ENCODE results near the gene GNB1L.

Gene GNB1L

GRCh38 chr22:19873960-19874306 lies 19.3 kb upstream of the GNB1L start:
- no peaks in the 10 kb centered on the region for H3K4me1 Mint-ChIP-seq
- peak overlapping the region; percentile 71 for H3K27ac Mint-ChIP-seq
- ATAC-seq (no peak), DNase-seq (ENCODE audit: low spot score in 2 of 2) (no peak)
- H3K4me3 Mint-ChIP-seq: no peak overlapping the region
- H3K9me3 Mint-ChIP-seq: no peaks in the 10 kb centered on the region
- no peaks in the 10 kb centered on the region for H3K36me3 Mint-ChIP-seq

GRCh38 chr22:19873138-19873959 lies 18.7 kb upstream of the GNB1L start:
- H3K4me1 Mint-ChIP-seq: no peaks in the 10 kb centered on the region
- no peak for DNase-seq (ENCODE audit: low spot score in 2 of 2)
- H3K36me3 Mint-ChIP-seq: no peaks in the 10 kb centered on the region
- H3K4me3 Mint-ChIP-seq: no peak overlapping the region
- ATAC-seq: no peak
- no peak overlapping the region for H3K27ac Mint-ChIP-seq
- H3K9me3 Mint-ChIP-seq: no peaks in the 10 kb centered on the region

GRCh38 chr22:19872779-19873137 lies 18.1 kb upstream of the GNB1L start:
- Mint-ChIP-seq H3K36me3 (no peaks in the 10 kb centered on the region), H3K27ac (no peak overlapping the region), H3K9me3 (no peaks in the 10 kb centered on the region), H3K4me3 (no peak overlapping the region), H3K4me1 (no peaks in the 10 kb centered on the region)
- ATAC-seq (no peak), DNase-seq (ENCODE audit: low spot score in 2 of 2) (no peak)

GRCh38 chr22:19871845-19872778 lies 17.4 kb upstream of the GNB1L start:
- H3K36me3 Mint-ChIP-seq: no peaks in the 10 kb centered on the region
- no peak for DNase-seq (ENCODE audit: low spot score in 2 of 2)

GRCh38 chr22:19871023-19871844 lies 16.6 kb upstream of the GNB1L start:
- Mint-ChIP-seq H3K27ac (no peak overlapping the region), H3K36me3 (no peaks in the 10 kb centered on the region), H3K9me3 (no peaks in the 10 kb centered on the region), H3K4me1 (no peaks in the 10 kb centered on the region), H3K4me3 (no peak overlapping the region)
- ATAC-seq (no peak), DNase-seq (ENCODE audit: low spot score in 2 of 2) (no peak)

More at GRCh38 chr22:19871845-19872778, 17.4 kb upstream of the GNB1L start:
- H3K27ac Mint-ChIP-seq: no peak overlapping the region
- H3K4me1 Mint-ChIP-seq: no peaks in the 10 kb centered on the region
- H3K9me3 Mint-ChIP-seq: no peaks in the 10 kb centered on the region
- no peak for ATAC-seq
- no peak overlapping the region for H3K4me3 Mint-ChIP-seq

GRCh38 chr22:19870153-19871022 lies 15.7 kb upstream of the GNB1L start:
- ATAC-seq (no peak), DNase-seq (ENCODE audit: low spot score in 2 of 2) (no peak)
- Mint-ChIP-seq H3K4me3 (no peak overlapping the region), H3K4me1 (no peaks in the 10 kb centered on the region), H3K9me3 (no peaks in the 10 kb centered on the region), H3K36me3 (no peaks in the 10 kb centered on the region), H3K27ac (peak overlapping the region; percentile 17)

GRCh38 chr22:19869497-19870152 lies 15.0 kb upstream of the GNB1L start:
- no peaks in the 10 kb centered on the region for H3K9me3 Mint-ChIP-seq
- no peaks in the 10 kb centered on the region for H3K36me3 Mint-ChIP-seq
- no peak overlapping the region for H3K4me3 Mint-ChIP-seq
- peak overlapping the region; percentile 17 for H3K27ac Mint-ChIP-seq
- no peaks in the 10 kb centered on the region for H3K4me1 Mint-ChIP-seq
- DNase-seq (ENCODE audit: low spot score in 2 of 2): no peak
- ATAC-seq: no peak

- ATAC-seq: no peak
- Mint-ChIP-seq H3K36me3 (no peaks in the 10 kb centered on the region), H3K27ac (peak overlapping the region; percentile 35), H3K4me1 (no peaks in the 10 kb centered on the region), H3K9me3 (no peaks in the 10 kb centered on the region), H3K4me3 (no peak overlapping the region)
- no peak for DNase-seq (ENCODE audit: low spot score in 2 of 2)
Measured at GRCh38 chr22:19868773-19869471, 14.2 kb upstream of the GNB1L start.

- H3K4me3 Mint-ChIP-seq: no peak overlapping the region
- no peak for DNase-seq (ENCODE audit: low spot score in 2 of 2)
- H3K9me3 Mint-ChIP-seq: no peaks in the 10 kb centered on the region
- no peaks in the 10 kb centered on the region for H3K4me1 Mint-ChIP-seq
- no peaks in the 10 kb centered on the region for H3K36me3 Mint-ChIP-seq
- H3K27ac Mint-ChIP-seq: peak overlapping the region; percentile 35
- no peak for ATAC-seq
Measured at GRCh38 chr22:19868333-19868732, 13.7 kb upstream of the GNB1L start.

- Mint-ChIP-seq H3K4me1 (no peaks in the 10 kb centered on the region), H3K4me3 (no peak overlapping the region), H3K27ac (peak overlapping the region; percentile 35), H3K9me3 (no peaks in the 10 kb centered on the region), H3K36me3 (no peaks in the 10 kb centered on the region)
- no peak for ATAC-seq
- no peak for DNase-seq (ENCODE audit: low spot score in 2 of 2)
Measured at GRCh38 chr22:19867617-19868016, 12.9 kb upstream of the GNB1L start.

- Mint-ChIP-seq H3K36me3 (no peaks in the 10 kb centered on the region), H3K4me1 (no peaks in the 10 kb centered on the region), H3K27ac (no peak overlapping the region), H3K9me3 (no peaks in the 10 kb centered on the region), H3K4me3 (no peak overlapping the region)
- ATAC-seq (no peak), DNase-seq (ENCODE audit: low spot score in 2 of 2) (no peak)
Measured at GRCh38 chr22:19866665-19867009, 12.0 kb upstream of the GNB1L start.

- Mint-ChIP-seq H3K27ac (no peak overlapping the region), H3K4me1 (no peaks in the 10 kb centered on the region), H3K4me3 (no peak overlapping the region), H3K9me3 (no peaks in the 10 kb centered on the region), H3K36me3 (no peaks in the 10 kb centered on the region)
- DNase-seq (ENCODE audit: low spot score in 2 of 2): no peak
- ATAC-seq: no peak
Measured at GRCh38 chr22:19865141-19865829, 10.6 kb upstream of the GNB1L start.

- DNase-seq (ENCODE audit: low spot score in 2 of 2) (no peak), ATAC-seq (no peak)
- no peak overlapping the region for H3K27ac Mint-ChIP-seq
- no peaks in the 10 kb centered on the region for H3K4me1 Mint-ChIP-seq
- H3K9me3 Mint-ChIP-seq: no peaks in the 10 kb centered on the region
- H3K4me3 Mint-ChIP-seq: no peak overlapping the region
- no peaks in the 10 kb centered on the region for H3K36me3 Mint-ChIP-seq
Measured at GRCh38 chr22:19864538-19865106, 9.9 kb upstream of the GNB1L start.
